ENCODE results near the gene BATF.

Gene BATF

DNA sequence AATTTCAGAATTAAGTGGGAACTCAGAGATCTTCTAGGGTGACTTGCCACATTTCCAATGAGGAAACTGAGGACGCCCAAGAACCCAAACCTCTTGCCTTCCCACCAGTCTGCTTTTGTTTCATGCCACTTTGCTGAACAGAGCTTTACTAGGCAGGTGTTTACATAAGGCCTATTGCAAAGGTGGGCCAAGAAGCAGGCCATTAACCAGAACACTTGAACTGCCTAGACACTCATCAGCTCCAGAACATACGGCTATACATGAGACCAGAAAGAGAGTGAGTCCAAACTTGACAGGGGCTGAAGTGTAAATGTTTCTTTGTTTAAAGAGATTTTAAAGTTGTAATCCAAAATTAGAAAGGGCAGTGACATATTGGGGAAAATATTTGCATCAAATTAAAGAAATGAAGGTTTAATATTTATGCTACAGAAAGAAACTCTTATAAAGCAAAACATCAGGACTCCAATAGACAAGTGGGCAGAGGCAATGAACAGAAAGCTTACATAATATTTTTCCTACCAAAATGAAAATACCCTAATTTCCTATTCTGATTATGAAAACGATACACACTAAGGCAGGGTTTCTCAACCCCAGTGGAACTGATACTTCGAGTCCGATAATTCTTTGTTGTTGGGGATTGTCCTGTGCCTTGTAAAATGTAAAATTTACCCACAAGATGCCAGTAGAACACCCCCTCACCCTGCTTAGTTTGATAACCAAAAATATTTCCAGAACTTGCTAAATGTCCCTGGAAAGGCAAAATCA is 11.7 kb downstream of the BATF start:
- no peak for DNase-seq (ENCODE audit: low spot score)

GRCh38 chr14:75535164-75535898 is 13.1 kb downstream of the BATF start:
- DNase-seq (ENCODE audit: low spot score) = no peak

- no peak for DNase-seq (ENCODE audit: low spot score)
Measured at GRCh38 chr14:75537071-75537470, 14.8 kb downstream of the BATF start.

GRCh38 chr14:75539162-75539560 is 16.9 kb downstream of the BATF start:
- DNase-seq (ENCODE audit: low spot score) = no peak

DNA sequence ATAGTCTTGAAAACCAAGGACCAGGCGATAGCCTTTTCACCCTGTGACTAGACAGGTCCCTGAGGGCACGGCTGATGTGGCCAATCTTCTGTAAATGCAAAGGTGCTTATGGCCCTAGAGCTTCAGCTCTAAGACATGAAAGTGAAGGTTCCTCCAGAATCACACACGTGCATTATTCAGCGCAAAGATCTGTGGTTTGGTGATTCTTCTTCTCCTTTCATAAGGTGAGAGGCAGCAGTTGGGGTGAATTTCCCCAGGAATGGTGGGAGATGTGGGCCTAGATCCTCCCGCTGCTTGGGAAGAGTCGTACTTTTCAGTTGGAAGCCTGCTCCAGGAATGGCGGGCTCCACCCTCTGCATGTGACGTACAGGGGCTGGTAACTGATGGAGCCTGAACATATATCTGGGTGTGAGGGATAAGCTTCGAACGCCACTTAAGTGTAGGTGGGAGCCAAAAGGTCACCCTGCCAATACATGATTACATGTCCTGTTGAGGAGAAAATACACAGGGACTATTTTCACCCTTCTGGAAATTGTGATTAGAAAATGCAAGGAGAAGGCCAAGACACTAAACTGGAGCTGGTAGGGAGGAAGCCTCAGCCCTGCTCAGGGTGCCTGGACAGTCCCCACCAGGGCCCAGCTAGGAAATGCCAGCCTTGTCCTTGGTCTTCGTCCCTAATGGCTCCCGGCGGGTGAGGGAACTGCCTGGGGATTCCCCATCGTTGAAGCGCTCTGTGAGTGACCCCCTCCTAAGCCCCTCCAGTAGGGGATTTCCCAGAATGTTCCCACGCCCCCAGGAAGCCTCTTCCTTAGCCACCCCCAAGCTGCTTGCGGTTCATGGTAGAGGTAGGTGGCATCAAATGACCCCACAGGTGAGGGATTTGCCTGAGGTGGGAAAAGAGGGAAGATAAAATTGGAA is 17.6 kb downstream of the BATF start:
- no peak for DNase-seq (ENCODE audit: low spot score)

DNA sequence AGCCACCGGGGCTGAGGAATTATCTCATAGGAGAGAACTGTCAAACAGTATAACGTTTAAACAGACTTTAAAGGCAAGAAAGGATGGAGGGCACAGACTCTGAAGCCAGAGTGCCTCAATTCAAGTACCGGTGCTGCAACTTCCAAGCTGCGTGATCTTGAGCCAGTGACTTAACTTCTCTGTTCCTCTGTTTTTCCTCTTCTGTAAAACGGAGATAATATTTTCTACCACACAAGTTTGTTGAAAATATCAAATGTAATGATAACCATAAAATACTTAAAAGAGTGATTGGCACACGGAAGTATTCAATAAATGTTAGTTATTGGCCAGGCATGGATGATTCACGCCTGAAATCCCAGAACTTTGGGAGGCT is 18.2 kb downstream of the BATF start:
- DNase-seq (ENCODE audit: low spot score) = no peak

- peak; percentile 41 for DNase-seq (ENCODE audit: low spot score)
Measured at GRCh38 chr14:75542588-75543091, 20.4 kb downstream of the BATF start.

- DNase-seq (ENCODE audit: low spot score) = no peak
Measured at GRCh38 chr14:75543253-75543652, 21.0 kb downstream of the BATF start.

- no peak for DNase-seq (ENCODE audit: low spot score)
Measured at GRCh38 chr14:75543786-75544185, 21.5 kb downstream of the BATF start.

GRCh38 chr14:75545907-75546306 is 23.6 kb downstream of the BATF start:
- no peak for DNase-seq (ENCODE audit: low spot score)

GRCh38 chr14:75547552-75548250 is 25.4 kb downstream of the BATF start:
- no peak for DNase-seq (ENCODE audit: low spot score)

DNA sequence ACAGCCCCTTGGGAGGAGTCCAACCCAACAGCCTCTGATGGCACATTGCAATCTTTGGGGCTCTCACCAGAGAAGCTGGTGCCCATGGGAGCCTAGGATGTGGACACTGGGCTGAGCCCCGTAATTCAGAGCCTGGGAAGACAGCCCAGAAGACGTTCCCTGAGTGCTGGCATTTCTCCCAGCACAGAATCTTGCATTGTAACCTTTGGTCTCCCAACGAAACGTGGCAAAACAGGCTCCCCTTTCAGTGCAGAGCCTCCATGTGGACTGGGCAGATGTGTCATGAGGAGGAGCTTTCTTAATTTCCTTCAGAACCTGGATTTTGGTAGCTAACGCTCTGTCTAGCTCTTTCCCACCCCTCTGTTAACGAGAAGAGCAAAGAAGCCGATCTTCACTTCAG is 26.3 kb downstream of the BATF start:
- DNase-seq (ENCODE audit: low spot score) = no peak

GRCh38 chr14:75549169-75549568 is 26.9 kb downstream of the BATF start:
- no peak for DNase-seq (ENCODE audit: low spot score)

- no peak for DNase-seq (ENCODE audit: low spot score)
Measured at GRCh38 chr14:75551021-75551420, 28.8 kb downstream of the BATF start.

- DNase-seq (ENCODE audit: low spot score) = no peak
Measured at GRCh38 chr14:75553157-75553556, 30.9 kb downstream of the BATF start.

DNA sequence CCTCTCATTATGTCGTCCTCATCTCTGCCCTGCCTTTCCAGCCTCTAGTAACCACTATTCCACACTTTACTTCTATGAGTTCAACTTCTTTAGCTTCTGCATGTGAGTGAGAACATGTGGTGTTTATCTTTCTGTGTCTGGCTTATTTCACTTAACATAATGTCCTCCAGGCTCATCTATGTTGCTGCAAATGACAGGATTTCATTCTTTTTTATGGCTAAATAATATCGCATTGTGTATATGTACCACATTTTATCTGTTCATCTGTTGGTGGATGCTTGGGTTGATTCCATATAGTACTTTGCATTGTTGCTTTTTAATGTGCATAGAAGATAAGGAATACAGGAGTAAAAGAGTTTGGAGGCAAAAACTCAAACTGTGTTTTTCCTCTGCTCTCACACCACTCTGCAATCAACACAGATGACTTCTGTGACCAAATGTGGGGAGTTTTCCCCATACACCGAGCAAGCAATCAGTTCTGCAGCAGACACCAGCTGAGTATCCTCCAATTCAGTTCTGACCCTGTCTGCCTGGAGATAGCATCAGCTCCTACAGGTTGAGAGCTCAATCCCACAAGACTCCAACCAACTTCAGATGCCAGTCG is 31.6 kb downstream of the BATF start:
- no peak for DNase-seq (ENCODE audit: low spot score)

DNA sequence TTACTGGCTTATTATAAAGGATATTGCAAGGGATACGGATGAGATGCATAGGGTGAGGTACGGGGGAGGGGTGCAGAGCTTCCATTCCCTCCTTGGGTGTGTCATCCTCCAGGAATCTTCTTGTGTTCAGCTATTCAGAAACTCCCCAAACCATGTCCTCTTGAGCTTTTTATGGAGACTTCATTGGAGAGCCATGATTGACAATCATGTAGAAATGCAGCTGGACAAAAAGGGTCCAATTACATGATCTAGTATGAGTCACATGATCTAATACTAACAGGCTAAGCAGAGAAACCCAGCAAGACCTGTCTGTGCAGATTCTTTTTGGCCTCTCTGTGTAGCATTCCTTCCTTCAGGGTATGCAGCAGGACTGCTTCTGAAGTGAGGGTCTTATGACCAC is 32.2 kb downstream of the BATF start:
- no peak for DNase-seq (ENCODE audit: low spot score)

- DNase-seq (ENCODE audit: low spot score) = no peak
Measured at GRCh38 chr14:75558440-75558839, 36.2 kb downstream of the BATF start.

DNA sequence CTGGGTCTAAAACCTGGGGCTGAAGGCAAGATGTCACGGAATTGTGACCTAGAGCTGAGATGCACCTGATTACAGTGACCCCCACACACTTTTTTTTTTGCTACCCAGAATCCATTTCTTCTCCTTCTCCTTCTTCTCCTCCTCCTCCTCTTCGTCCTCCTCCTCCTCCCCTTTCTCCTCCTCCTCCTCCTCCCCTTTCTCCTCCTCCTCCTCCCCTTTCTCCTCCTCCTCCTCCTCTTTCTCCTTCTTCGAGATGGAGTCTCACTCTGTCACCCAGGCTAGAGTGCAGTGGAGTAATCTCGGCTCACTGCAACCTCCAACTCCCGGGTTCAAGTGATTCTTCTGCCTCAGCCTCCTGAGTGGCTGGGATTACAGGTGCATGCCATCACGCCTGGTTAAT is 36.8 kb downstream of the BATF start:
- no peak for DNase-seq (ENCODE audit: low spot score)

GRCh38 chr14:75559451-75560222 is 37.4 kb downstream of the BATF start:
- DNase-seq (ENCODE audit: low spot score) = no peak

- DNase-seq (ENCODE audit: low spot score) = peak; percentile 62
Measured at GRCh38 chr14:75561013-75561432, 38.8 kb downstream of the BATF start.
